Skeletal muscle cell (primary cell): ENCODE measurements around the gene TOB1.

Experiments
- DNase-seq: peaks from one replicate; pipeline ENCODE4 v3.0.0-alpha.2; 2010; ENCODE audit warnings: low read depth
- H3K4me3 ChIP-seq: 2 replicates; pipeline ENCODE4 v1.5.1; 2011; ENCODE audit warnings: low read depth, mild to moderate bottlenecking, control low read depth, low read length, moderate library complexity

Gene TOB1

DNA sequence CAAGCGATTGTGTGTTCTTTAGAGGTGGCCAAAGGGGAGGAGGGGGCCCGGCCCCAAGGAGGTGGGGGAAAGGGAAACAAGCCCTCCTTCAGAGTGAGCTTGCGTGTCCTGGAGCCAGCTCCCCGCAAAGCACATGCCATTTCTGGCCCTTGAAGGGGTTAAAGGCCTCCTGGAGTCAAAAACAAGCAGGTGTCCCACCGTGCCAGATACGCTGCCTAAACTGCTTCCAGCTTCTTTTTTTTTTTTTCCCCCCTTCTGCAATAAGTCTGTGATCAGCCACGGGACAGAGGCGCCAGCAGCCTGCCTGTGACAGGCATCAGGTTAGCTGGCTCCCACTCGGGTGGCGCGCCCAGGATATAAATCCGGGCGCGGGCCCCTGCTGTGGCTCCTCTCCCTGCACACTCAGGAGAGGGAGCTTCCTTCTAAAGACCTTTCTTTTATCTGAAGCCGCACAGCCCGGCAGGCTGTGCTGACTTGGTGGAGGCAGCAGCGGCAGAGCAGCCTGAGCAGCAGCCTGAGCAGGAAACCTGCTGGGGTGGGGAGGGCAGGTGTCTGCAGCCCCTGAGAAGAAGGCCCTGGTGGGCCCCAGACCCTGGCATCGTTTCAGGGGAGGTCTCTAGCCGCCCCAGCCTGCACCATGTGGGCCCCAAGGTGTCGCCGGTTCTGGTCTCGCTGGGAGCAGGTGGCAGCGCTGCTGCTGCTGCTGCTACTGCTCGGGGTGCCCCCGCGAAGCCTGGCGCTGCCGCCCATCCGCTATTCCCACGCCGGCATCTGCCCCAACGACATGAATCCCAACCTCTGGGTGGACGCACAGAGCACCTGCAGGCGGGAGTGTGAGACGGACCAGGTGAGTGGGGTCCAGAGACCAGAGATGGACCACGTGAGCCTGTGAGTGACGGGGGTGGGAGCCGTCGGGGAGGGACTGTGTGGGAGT is 30.6 kb downstream of the TOB1 start, which contains the start of gene WFIKKN2:
Gene WFIKKN2 (plus strand): TSS at position 286 of the 934 bp plus-strand sequence. CDS start 352 bp downstream, at position 638.
- peak within 1 kb of the TSS; percentile 24 for H3K4me3 ChIP-seq
- DNase-seq: no peak

DNA sequence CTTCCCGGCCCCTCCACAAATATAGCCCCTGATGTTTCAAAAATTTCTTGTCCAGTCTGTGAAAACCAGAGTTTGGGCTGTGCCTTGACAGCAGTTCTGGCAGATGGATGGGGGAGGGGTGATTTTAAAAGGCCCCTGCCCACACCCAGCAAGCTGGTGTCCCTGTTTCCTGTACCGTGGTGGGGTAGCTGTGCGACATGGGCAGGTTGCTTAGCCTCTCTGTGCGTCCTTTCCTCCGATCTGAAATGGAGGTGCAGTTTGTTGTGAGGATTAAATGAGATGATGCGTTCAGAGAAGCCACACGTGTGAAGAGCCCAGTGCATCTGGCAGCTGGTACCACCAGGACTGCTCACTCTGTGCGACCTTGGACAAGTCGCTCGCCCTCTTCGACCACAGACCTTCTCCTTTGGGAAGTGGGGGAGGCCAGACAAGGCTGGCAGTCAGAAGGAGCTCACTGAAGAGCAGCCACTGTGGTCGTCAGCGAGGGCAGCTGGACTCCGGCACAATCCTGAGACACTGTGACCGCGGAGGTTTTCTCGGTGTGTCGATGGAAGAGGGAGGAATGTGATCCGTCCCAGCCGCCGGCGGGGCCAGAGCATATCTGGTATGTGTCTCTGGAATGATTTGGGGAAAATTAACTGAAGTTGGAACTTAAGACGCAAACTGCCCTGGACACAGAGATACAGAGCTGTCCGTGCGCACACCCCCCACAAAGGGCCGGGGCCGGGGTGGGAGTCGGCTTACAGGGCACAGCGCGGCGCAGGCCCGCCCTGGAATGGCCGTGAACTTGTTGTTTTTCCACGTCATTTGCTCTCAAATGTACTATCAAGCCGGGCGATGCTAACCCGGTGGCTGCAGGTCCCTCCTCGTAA is 31.5 kb downstream of the TOB1 start:
- H3K4me3 ChIP-seq: peak overlapping the region; percentile 24
- DNase-seq: peak; percentile 38

DNA sequence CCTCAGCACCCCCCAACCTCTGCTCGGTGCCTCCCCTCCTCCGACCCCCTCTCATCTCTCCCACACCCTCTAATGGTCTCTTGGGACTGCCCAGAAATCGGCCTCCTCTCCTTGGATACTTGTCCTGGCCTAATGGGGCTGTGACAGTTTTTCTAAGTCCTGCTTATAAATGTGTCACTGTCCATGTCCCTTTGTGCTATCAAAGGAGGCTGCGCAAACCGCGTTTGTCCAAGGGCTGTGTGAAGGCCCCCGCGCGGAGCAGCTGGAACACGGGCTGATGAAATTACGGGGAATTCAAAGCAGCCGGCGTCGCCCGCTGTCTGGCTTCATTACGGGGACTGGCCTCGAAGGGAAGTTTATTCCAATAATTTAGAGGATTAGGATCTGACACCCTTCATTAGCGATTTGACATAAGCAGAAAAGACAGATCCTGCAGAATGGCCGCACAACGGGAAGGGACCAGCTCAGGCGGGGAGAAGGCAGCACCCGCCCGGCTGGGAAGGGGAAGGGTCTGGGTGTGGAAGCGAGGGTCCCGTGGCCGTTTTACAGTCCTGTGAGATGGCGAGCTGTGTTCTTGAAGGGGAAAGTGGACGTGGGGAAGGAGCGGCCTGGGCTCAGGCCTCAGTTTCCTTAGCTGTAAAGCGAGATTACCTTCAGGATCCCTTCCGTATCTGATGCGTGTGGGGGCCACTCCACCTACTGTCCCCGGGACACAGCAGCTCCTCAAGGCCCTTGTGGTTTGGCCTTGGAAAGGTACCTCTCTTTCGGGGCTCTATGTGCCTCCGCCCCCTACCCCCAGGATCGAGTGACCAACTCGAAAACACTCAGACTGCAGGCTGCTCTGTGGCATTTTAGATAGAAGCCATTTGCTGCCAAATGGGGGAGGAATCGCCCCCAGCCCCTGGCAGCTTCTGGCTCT is 32.4 kb downstream of the TOB1 start:
- DNase-seq: no peak
- H3K4me3 ChIP-seq: no peak overlapping the region

DNA sequence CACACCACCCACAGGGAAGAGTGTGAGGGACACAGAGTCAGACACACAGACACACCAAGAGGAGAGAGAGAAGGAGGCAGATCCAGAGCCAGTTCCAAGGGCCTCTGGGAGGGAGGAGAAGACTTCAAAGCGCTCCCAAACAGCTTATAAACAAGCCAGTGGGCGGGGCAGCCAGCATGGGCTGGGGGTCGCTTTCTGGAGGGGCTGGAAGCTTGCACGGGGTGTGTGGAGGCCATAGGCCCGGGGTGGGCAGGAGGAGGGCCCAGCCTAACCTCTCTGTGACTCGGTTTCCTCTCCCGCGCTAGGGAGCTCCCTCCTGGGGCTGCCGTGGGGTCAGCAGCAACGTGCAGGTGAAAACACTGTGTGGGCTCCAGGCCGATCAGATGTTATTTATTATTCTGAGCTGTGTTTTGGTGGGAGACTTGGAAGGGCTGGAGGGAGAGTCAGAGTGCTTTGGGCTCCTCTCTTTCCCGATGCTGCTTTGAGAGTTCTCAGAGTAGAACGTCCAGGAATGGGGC is 33.2 kb downstream of the TOB1 start:
- no peak for DNase-seq
- no peak overlapping the region for H3K4me3 ChIP-seq

DNA sequence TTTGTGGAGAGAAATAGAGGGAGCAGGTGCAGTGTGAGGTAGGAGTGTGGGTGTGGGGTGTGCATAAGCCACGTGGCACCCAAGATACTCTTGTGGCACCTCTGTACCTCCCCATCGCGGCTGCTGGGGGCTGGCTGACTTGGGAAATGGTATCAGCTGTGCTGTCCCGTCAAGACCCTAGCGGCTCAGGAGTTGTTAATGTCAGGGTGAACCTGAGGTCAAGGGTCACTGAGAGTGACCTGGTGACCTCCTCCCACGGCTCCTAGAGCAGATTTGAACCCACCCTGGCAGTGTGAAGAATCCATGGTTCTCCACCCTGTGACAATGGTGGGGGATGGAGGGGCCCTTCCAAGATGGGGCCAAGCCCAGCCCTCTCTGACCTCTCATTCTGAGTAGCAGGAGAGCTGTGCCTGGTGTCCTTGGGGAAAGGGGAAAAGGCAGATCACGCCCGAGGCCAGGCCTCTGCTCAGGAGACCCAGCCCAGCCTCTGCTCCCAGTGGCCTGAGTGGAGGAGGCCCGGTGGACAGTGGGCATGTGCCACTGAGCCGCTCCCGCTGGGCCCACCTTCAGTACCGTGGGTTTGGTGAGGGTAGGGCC is 33.8 kb downstream of the TOB1 start:
- DNase-seq: no peak

DNA sequence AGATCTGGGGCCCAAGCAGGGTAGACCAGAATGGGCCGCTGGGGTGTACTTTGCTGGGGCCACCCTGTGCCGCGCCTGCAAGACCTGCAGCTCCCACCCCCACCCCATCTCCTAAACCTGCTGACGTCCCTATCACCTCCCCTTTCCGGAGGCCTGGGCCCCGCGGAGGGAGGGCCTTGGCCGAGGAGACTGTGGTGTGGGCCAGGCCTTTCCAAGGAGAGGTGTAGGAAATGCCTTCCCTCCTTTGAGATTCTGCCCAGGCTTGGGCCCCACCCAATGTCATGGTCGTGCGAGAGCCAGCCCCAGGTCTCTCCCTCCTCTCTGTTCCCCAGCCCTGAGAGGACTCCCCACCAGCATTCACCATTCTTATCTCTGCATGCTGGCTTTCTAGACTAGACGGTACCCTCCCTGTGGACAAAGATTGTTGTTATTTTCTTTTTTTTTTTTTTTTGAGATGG is 34.7 kb downstream of the TOB1 start:
- no peak for DNase-seq
- H3K4me3 ChIP-seq: no peak overlapping the region

More for the DNA sequence above, 33.8 kb downstream of the TOB1 start:
- no peak overlapping the region for H3K4me3 ChIP-seq

DNA sequence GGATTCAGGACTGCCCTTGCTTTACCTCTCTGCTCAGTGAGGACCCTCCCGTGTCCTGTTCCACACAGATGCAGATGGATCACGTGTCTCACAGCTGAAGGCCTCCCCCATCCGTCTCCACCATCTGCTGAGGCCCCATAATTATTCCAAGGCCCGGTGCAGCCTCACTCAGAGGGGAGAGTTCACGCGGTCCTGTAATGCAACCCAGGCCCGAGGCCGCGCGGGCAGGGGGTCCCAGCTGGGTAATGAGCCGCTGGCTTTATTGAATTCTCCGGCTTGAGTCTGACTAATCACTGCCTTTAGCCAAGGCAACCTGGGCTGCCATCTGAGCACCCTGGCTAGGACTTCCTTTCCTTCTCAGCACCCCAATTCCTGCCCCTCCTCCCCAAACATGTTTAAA is 35.2 kb downstream of the TOB1 start:
- no peak for DNase-seq
- H3K4me3 ChIP-seq: no peak overlapping the region

DNA sequence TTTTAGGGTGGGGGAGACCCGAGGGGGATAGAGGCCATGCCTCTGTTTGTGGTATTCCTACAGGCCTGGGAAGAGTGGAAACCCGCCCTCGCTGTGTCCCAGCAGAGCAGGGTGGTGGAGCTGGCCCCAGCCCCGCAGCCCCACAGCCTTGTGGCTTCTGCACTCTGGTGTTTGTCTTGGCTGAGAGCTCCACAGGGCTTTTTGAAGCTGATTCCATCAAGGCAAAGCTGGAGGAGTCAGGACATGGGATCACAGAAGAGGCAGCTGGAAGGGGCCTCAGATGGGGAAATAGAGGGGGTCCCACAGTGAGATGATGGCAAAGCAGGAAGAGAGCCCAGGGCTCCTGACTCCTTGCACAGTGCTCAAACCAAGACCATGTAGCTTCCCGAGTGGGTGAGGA is 35.8 kb downstream of the TOB1 start:
- peak; percentile 36 for DNase-seq
- H3K4me3 ChIP-seq: no peak overlapping the region

DNA sequence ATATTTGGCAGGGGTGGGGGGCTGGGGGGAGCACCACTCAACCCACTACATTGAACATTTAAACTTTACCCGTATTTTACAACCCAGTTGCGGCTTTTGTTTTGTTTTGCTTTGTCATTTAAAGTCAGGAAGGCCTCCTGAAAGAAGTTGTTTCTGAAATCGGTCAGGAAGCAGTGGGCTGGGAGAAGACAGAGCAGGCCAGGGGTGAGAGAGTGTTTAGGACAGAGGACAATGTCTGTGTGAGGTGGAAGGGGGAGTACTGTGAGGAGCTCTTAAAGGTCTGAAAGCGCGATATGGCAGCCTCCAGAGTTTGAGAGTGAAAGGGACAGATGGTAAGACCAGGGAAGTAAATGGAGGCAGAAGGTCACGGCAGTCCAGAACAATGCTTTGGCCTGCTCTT is 36.8 kb downstream of the TOB1 start:
- no peak overlapping the region for H3K4me3 ChIP-seq
- DNase-seq: no peak

DNA sequence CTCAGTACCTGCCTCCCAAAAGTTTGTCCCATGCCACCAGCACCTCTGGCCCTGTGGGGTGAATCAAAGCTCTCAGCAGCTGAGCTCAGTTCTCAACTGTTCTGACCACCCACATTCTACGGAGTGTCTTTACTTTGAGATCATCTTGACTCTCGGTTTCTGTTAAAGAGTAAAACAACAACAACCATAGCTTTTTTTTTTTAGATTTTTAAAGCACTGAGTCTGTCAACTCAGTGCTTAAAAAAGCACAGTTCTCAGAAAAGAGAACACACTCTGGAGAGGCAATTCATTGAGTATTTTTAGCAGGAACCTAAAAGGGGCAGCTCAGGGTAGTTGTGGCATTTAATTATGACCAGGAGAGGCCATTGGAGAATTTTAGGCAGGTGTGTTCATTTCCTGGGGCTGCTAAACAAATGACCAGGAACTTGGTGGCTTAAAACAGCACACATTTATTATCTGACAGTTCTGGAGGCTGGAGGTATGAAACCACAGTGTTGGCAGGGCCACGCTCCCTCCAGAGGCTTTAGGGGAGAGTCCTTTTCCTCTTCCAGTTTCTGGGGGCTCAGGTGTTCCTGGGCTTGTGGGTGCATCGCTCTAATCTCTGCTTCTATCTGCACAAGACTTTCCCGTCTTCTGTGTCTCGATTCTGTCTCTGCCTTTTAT is 37.5 kb downstream of the TOB1 start:
- no peak overlapping the region for H3K4me3 ChIP-seq
- DNase-seq: no peak

DNA sequence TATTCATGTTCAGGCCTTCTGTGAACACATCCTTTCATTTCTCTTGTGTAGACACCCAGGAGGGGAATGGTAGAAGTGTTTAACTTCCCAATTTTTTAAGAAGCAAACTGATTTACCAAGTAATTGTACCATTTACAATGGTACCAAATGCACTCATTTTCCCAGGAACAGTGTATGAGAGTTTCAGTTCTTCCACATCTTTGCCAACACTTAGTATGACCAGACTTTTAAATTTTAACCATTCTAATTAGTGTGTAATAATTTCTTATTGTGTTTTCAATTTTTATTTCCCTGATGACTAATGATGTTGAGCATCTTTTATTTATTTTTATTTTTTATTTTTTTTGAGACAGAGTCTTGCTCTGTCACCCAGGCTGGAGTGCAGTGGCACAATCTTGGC is 41.0 kb downstream of the TOB1 start:
- no peak for DNase-seq
- no peak overlapping the region for H3K4me3 ChIP-seq

DNA sequence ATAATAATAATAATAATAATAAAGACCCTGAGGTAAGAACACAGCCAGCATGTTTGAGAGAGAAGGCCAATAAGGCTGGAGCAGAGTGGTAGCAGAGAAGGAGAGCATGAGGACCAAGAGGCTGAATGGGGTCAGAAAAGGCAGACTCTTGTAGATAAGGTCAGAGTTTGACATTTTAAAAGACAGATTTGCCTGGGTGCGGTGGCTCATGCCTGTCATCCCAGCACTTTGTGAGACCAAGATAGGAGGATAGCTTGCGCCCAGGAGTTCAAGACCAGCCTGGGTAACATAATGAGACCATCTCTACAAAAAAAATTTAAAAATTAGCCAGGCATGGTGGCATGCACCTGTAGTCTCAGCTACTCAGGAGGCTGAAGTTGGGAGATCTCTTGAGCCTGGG is 41.7 kb downstream of the TOB1 start:
- DNase-seq: no peak
- no peak overlapping the region for H3K4me3 ChIP-seq

DNA sequence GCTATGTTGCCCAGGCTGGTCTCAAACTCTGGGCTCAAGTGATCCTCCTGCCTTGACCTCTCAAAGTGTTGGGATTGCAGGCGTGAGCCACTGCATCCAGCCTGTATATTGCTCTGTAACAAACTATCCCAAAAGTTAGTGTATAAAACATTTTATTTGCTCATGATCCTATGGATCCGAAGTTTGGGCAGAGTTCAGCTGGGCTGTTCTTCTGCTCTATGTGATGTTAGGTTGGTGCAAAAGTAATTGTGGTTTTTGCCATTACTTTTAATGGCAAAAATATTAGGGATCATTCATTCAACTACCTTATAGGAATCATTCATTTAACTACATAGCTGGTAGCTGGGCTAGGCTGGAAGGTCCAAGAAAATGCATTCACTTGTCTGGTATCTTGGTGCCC is 43.6 kb downstream of the TOB1 start:
- no peak for DNase-seq
- no peak overlapping the region for H3K4me3 ChIP-seq

DNA sequence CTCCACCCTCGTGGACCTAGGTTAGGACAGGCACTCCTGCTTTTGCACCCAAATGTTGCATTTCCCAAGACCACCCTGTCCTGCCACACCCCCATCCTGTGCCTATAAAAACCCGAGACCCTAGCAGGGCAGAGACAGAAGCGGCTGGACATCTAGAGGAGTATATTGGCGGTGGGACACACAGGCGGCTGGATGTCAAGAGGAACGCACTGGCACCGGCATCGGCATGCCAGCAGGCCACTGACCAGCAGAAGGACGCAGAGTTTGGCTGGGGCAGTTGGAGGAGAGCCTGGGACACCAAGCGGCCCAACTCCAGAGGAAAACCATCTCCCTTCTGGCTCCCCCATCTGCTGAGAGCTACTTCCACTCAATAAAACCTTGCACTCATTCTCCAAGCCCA is 45.5 kb downstream of the TOB1 start:
- DNase-seq: no peak
- H3K4me3 ChIP-seq: no peak overlapping the region

DNA sequence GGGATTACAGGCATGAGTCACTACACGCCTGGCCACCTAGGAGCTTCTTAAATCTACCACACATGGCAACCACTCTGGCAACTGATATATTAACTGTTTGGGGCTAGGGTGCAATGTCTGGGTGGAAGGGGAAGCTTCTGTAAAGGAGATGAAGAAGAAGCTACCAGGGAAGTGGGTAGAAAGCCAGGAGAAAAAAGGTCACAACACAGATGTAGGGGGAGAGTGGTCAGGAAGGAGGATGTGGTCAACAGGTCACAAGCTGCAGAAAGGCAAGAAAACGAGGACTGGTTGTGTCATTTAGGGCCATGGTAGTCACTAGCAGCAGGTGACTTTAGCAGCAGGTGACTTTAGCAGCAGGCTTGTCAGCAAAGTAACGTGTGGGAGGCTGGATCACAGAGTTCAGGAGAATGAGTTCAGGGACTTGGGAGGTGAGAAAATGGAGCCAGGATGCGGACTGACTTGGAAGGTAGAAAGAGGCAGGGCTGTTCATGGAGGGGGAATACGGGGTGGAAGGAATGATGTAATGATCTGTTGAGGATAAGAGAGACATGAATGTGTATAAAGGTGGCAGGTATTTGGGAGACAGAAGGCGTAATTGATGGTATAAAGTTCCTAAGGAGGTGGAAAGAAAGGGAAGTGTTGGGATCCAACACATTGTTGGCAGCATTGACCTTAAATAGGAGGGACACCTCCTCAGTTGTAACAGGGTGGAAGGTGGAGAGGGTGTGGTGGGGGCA is 47.1 kb downstream of the TOB1 start:
- H3K4me3 ChIP-seq: no peak overlapping the region
- no peak for DNase-seq

DNA sequence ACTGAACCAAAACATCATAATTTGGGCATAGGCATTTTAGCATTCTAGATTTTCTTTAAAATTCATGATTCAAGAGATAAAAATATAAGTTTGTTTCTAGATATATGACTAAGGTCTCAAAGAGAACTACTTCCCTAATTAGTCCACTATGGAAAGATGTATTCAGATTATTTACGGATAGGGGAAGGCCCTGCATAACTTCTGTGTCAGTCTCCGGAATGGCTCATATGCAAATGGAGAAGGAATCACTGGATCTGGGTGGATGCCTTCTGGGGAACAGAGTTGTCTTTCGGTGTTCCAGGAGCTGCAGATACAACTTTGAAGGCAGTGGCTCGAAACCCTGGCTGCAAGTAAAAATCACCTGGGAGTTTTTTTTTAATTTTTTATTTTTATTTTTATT is 47.9 kb downstream of the TOB1 start:
- H3K4me3 ChIP-seq: no peak overlapping the region
- DNase-seq: no peak

DNA sequence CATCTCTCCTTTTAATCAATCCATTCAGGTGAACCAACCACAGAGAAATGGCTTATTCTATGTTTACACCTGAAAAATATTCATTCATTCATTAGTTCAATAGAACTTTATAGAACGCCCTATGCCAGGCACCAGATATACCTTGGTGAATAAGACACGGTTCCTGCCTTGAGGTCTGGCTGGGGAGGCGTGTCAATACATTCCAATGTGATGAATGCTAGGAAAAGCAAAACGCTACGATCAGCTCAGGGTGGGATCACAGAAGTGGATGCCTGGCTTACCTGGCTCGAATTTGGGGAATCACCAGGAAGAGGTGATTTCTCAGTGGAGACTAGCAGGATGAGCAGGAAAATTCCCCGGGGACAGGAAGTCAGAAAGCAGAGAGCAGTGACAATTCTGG is 48.3 kb downstream of the TOB1 start:
- DNase-seq: no peak
- no peak overlapping the region for H3K4me3 ChIP-seq
